Testis (tissue), 3 donors: Measurements from ENCODE around the gene OGFOD3. TPM values are rescaled to one million over a fixed set of nuclear protein-coding genes. Genes with fewer than 3 reads are reported as not detected.
"Not testable (repeated sequence)": the region's sequence is repeated elsewhere in the genome, so short reads cannot be mapped to it uniquely, and the experiment has no call there.

Experiments used
- DNase-seq: peaks from one replicate; pipeline ENCODE4 v3.0.0-alpha.2; 2019
- H3K27ac ChIP-seq, 2 donors: fragments of 200-600 bp; sonication (generic); one replicate each; pipeline ENCODE4 v1.5.1; 2019
- H3K27me3 ChIP-seq: fragments of 200-600 bp; sonication (generic); one replicate; pipeline ENCODE4 v1.5.1; 2019
- H3K36me3 ChIP-seq: fragments of 200-600 bp; sonication (generic); one replicate; pipeline ENCODE4 v1.5.1; 2017; ENCODE audit warnings: low read depth; ENCODE audit errors: missing control alignments
- H3K4me1 ChIP-seq: fragments of 200-600 bp; sonication (generic); one replicate; pipeline ENCODE4 v1.5.1; 2019
- H3K4me3 ChIP-seq, 2 donors: fragments of 200-600 bp; sonication (generic); one replicate each; pipeline ENCODE4 v1.5.1; 2017 to 2019
- H3K9me3 ChIP-seq: fragments of 200-600 bp; sonication (generic); one replicate; pipeline ENCODE4 v1.5.1; 2017
- CTCF ChIP-seq, 3 experiments: fragments of 450-650 bp in 2 of 3; fragments of 200-600 bp in 1 of 3; sonication (generic) in 1 of 3; IDR thresholded peaks; one replicate each; pipeline ENCODE4 v1.5.1; 2016 to 2019; ENCODE audit warnings: antibody characterized with exemption in 3 of 3, mild to moderate bottlenecking in 2 of 3, moderate library complexity in 1 of 3
- POLR2A ChIP-seq: fragments of 450-650 bp; IDR thresholded peaks from one replicate; pipeline ENCODE4 v1.6.1; 2017; ENCODE audit warnings: antibody characterized with exemption, mild to moderate bottlenecking, moderate library complexity
- WGBS, 2 donors: methylation state at CpG; one replicate each; pipeline ENCODE4 v1.1.5; 2018; 5-methylcytosine and 5-hydroxymethylcytosine counted together
- intact Hi-C: fragments of 100-400 bp; cut with DNase I; formaldehyde crosslinking; loops from one replicate; pipeline ENCODE4 v1.15.1; 2023; ENCODE audit warnings: low total_unique reads
- polyA plus RNA-seq: library from polyadenylated mRNA; stranded (reverse); fragments of 350-450 nt; fragmentation: Illumina TruSeq; extraction: RNeasy Lipid Tissue Mini Kit (QIAGEN cat#74804); gene quantifications from one replicate; pipeline ENCODE4 v1.2.3, GENCODE V29; 2014; ENCODE audit warnings: low read depth, low replicate concordance; ENCODE audit not compliant: insufficient read depth
- total RNA-seq, 2 donors: library from RNA; depleted of rRNA; stranded (reverse); fragments of >200 nt; gene quantifications; one replicate each; pipeline ENCODE4 v1.2.3, GENCODE V29; 2016

Gene OGFOD3
- total and polyA plus RNA-seq, 3 donors from 2014 or later, result 19.6 to 37.4 (median 28.9) TPM

- intact Hi-C loops, result no loop called here
- Histone ChIP-seq H3K27ac (no peak overlapping the region), H3K27me3 (no peaks in the 10 kb centered on the region), H3K4me3 (no peak overlapping the region), H3K4me1 (peaks cover 10% of the 10 kb centered on the region), H3K9me3 (no peaks in the 10 kb centered on the region), H3K36me3 (peaks cover 3% of the 10 kb centered on the region)
- DNase-seq, result no peak
- TF ChIP-seq CTCF (IDR thresholded peaks at IDR 0.05) (no peak), POLR2A (no peak)
- WGBS, 2 donors, result 81 to 90% methylated on average over 6 of the region's 6 CpGs
Observed at GRCh38 chr17:82463391-82463790, 45.0 kb upstream of the OGFOD3 start.

- H3K36me3 ChIP-seq, result peaks cover 3% of the 10 kb centered on the region
- H3K4me1 ChIP-seq, result peaks cover 19% of the 10 kb centered on the region
- DNase-seq, result no peak
- no peak for TF ChIP-seq CTCF (IDR thresholded peaks at IDR 0.05)
- no peak for TF ChIP-seq POLR2A
- WGBS, 2 donors, result 67 to 69% methylated on average over 7 to 10 of the region's 10 CpGs
- no peak overlapping the region for H3K27ac ChIP-seq
- intact Hi-C loops, result no loop called here
- H3K27me3 ChIP-seq, result no peaks in the 10 kb centered on the region
- no peaks in the 10 kb centered on the region for H3K9me3 ChIP-seq
- H3K4me3 ChIP-seq, result no peak overlapping the region
Observed at GRCh38 chr17:82461827-82462524, 43.6 kb upstream of the OGFOD3 start.

- H3K36me3 ChIP-seq, H3K27ac ChIP-seq, H3K4me3 ChIP-seq, DNase-seq, H3K27me3 ChIP-seq, H3K9me3 ChIP-seq, intact Hi-C loops: not testable (repeated sequence)
- WGBS, 2 donors, result 68 to 84% methylated on average over 8 to 9 of the region's 9 CpGs
- peaks cover 33% of the 10 kb centered on the region for H3K4me1 ChIP-seq
Observed at GRCh38 chr17:82459936-82460335, 41.5 kb upstream of the OGFOD3 start.

GRCh38 chr17:82458885-82459424 is 40.6 kb upstream of the OGFOD3 start:
- intact Hi-C loops, result no loop called here
- WGBS, 2 donors, result 1 to 2% methylated on average over 24 to 55 of the region's 62 CpGs
- H3K9me3 ChIP-seq, result no peaks in the 10 kb centered on the region
- DNase-seq, result no peak
- TF ChIP-seq CTCF (IDR thresholded peaks at IDR 0.05) (no peak), POLR2A (no peak)
- H3K4me3 ChIP-seq, result peak overlapping the region; percentile 82 to 96
- H3K4me1 ChIP-seq, result peaks cover 33% of the 10 kb centered on the region
- H3K27me3 ChIP-seq, result no peaks in the 10 kb centered on the region
- H3K27ac ChIP-seq, result peak overlapping the region; percentile 100
- no peaks in the 10 kb centered on the region for H3K36me3 ChIP-seq

- peak; percentile 80 for TF ChIP-seq POLR2A
- TF ChIP-seq CTCF (IDR thresholded peaks at IDR 0.05), result no peak
- peak within 1 kb of the TSS; percentile 100 for H3K27ac ChIP-seq
- 0% methylated on average over 8 to 52 of the region's 85 CpGs for WGBS, 2 donors
- H3K36me3 ChIP-seq, result no peaks in the 10 kb centered on the region
- H3K27me3 ChIP-seq, result no peaks in the 10 kb centered on the region
- peak; percentile 99 for DNase-seq
- intact Hi-C loops, result no loop called here
- peak within 1 kb of the TSS; percentile 82 to 96 for H3K4me3 ChIP-seq
- H3K9me3 ChIP-seq, result no peaks in the 10 kb centered on the region
- peaks cover 33% of the 10 kb centered on the region for H3K4me1 ChIP-seq
Observed at GRCh38 chr17:82458179-82458884, 39.9 kb upstream of the OGFOD3 start, which contains the start of gene NARF. Gene NARF (plus strand): TSS chr17:82458741. CDS start chr17:82458804, 63 bp downstream.
